Left colon (tissue), 2 donors: ENCODE measurements around the gene INHBB. TPM values are rescaled to one million over a fixed set of nuclear protein-coding genes. Genes with fewer than 3 reads are reported as not detected.
A peak's percentile ranks its signal among the peaks of the same experiment; 100 is the strongest.

Experiments used
- ATAC-seq: fragments of 200-7000 bp; cut with Tn5 transposase; one replicate; pipeline ENCODE4 v1.9.1; 2020; ENCODE audit warnings: mild to moderate bottlenecking, moderate library complexity
- DNase-seq, 2 donors: peaks; one replicate each; pipeline ENCODE4 v3.0.0-alpha.2; 2020
- intact Hi-C, 2 donors: fragments of 100-400 bp; cut with DNase I in 1 of 2; cut with micrococcal nuclease in 1 of 2; formaldehyde crosslinking; loops; one replicate each; pipeline versions ENCODE4 v1.11.2 to v1.14.0; 2022; cut with DNase I, micrococcal nuclease
- total RNA-seq, 2 donors: library from RNA; stranded (reverse); fragmentation: NEBNext Ultra II Directional; extraction: Animal tissue kit (Norgen Biotek cat#: 25700); gene quantifications; one replicate each; pipeline ENCODE4 v1.2.1, GENCODE V29; 2021
- donor health status: DM: no; HTN: no; CAD: no.
- donor health status: DM: yes; HTN: yes; CAD: no.

The INHBB gene
- total RNA-seq, 2 donors from 2014 or later: 0.47 to 0.98 TPM

GRCh38 chr2:120330946-120331822, 14.8 kb upstream of the INHBB start:
- DNase-seq: no peak
- intact Hi-C loops: loop anchor here in 1 of 2 donors (10.0 kb wide), 1 partner anchor 744 kb away; no protein-coding TSS in a partner anchor
- ATAC-seq: no peak

- DNase-seq: no peak
- ATAC-seq: no peak
- intact Hi-C loops: loop anchor here in 1 of 2 donors (10.0 kb wide), 1 partner anchor 743 kb away; no protein-coding TSS in a partner anchor
These were observed 14.0 kb upstream of the INHBB start for GRCh38 chr2:120331903-120332302.

GRCh38 chr2:120332384-120332783, 13.6 kb upstream of the INHBB start:
- intact Hi-C loops: loop anchor here in 1 of 2 donors (10.0 kb wide), 1 partner anchor 742 kb away; no protein-coding TSS in a partner anchor
- ATAC-seq (no peak), DNase-seq (no peak)

GRCh38 chr2:120334068-120334467, 11.9 kb upstream of the INHBB start:
- DNase-seq: no peak
- no peak for ATAC-seq

GRCh38 chr2:120336749-120337148, 9.2 kb upstream of the INHBB start:
- ATAC-seq: no peak
- no peak for DNase-seq
- intact Hi-C loops: loop anchor here in 1 of 2 donors (10.0 kb wide), 1 partner anchor 738 kb away; no protein-coding TSS in a partner anchor

More at GRCh38 chr2:120334068-120334467, 11.9 kb upstream of the INHBB start:
- intact Hi-C loops: loop anchor here in 1 of 2 donors (10.0 kb wide), 1 partner anchor 741 kb away; no protein-coding TSS in a partner anchor

- intact Hi-C loops: loop anchor here in 1 of 2 donors (10.0 kb wide), 1 partner anchor 737 kb away; no protein-coding TSS in a partner anchor
- DNase-seq (no peak), ATAC-seq (no peak)
These were observed 7.9 kb upstream of the INHBB start for GRCh38 chr2:120338015-120338414.

- ATAC-seq: no peak
- intact Hi-C loops: loop anchor here (2.0 to 5.0 kb wide), 2 partner anchors 335 to 339 kb away; no protein-coding TSS in a partner anchor
- no peak for DNase-seq
These were observed 4.0 kb upstream of the INHBB start for GRCh38 chr2:120341977-120342376.

GRCh38 chr2:120342446-120342845, 3.5 kb upstream of the INHBB start:
- ATAC-seq: no peak
- intact Hi-C loops: loop anchor here (2.0 to 5.0 kb wide), 2 partner anchors 335 to 338 kb away; no protein-coding TSS in a partner anchor
- no peak for DNase-seq

- DNase-seq (no peak), ATAC-seq (no peak)
- intact Hi-C loops: loop anchor here (2.0 to 5.0 kb wide), 2 partner anchors 334 to 338 kb away; no protein-coding TSS in a partner anchor
These were observed 2.9 kb upstream of the INHBB start for GRCh38 chr2:120343100-120343432.

- ATAC-seq (peak; percentile 81), DNase-seq (peak; percentile 53 to 71)
- intact Hi-C loops: loop anchor here (2.0 to 5.0 kb wide), 2 partner anchors 334 to 337 kb away; no protein-coding TSS in a partner anchor
These were observed 2.4 kb upstream of the INHBB start for GRCh38 chr2:120343433-120344105.

- ATAC-seq (peak; percentile 29), DNase-seq (no peak)
These were observed 1.5 kb upstream of the INHBB start for GRCh38 chr2:120344214-120344975.

GRCh38 chr2:120344976-120345581, 857 bp upstream of the INHBB start:
- ATAC-seq (peak; percentile 26), DNase-seq (peak in 1 of 2 donors; percentile 14)
- intact Hi-C loops: loop anchor here in 1 of 2 donors (5.0 kb wide), 1 partner anchor 332 kb away; no protein-coding TSS in a partner anchor

More at GRCh38 chr2:120344214-120344975, 1.5 kb upstream of the INHBB start:
- intact Hi-C loops: loop anchor here in 1 of 2 donors (5.0 kb wide), 1 partner anchor 333 kb away; no protein-coding TSS in a partner anchor

GRCh38 chr2:120345608-120346007, 328 bp upstream of the INHBB start:
- peak in 1 of 2 donors; percentile 12 for DNase-seq
- no peak for ATAC-seq
- intact Hi-C loops: no loop called here

- intact Hi-C loops: no loop called here
- DNase-seq (no peak), ATAC-seq (no peak)
These were observed 877 bp downstream of the INHBB start for GRCh38 chr2:120346667-120347358.

- no peak for ATAC-seq
- intact Hi-C loops: no loop called here
- DNase-seq: no peak
These were observed 1.6 kb downstream of the INHBB start for GRCh38 chr2:120347396-120348060.

- DNase-seq: no peak
- intact Hi-C loops: no loop called here
- ATAC-seq: no peak
These were observed 2.3 kb downstream of the INHBB start for GRCh38 chr2:120348134-120348736.
